Inflammatory macrophage (primary cell): Measurements from ENCODE around the gene NMNAT1.
"Not testable (repeated sequence)": the region's sequence is repeated elsewhere in the genome, so short reads cannot be mapped to it uniquely, and the experiment has no call there.

Experiments
- DNase-seq, 2 donors: peaks; one replicate each; pipeline ENCODE4 v3.0.0-alpha.2; 2020 to 2022

Gene NMNAT1

GRCh38 chr1:9922342-9922741, 20.9 kb upstream of the NMNAT1 start:
- DNase-seq = no peak

GRCh38 chr1:9927259-9927658, 16.0 kb upstream of the NMNAT1 start:
- no peak for DNase-seq

- no peak for DNase-seq
These were observed 13.6 kb upstream of the NMNAT1 start for GRCh38 chr1:9929431-9930385.

- DNase-seq = peak; percentile 41 to 61
These were observed 806 bp upstream of the NMNAT1 start for GRCh38 chr1:9942399-9942938.

GRCh38 chr1:9946315-9946714, 3.0 kb downstream of the NMNAT1 start:
- DNase-seq = no peak

- DNase-seq = no peak
These were observed 14.5 kb downstream of the NMNAT1 start for GRCh38 chr1:9957726-9958125.

- DNase-seq = no peak
These were observed 16.7 kb downstream of the NMNAT1 start for GRCh38 chr1:9960011-9960410.

- no peak for DNase-seq
These were observed 17.7 kb downstream of the NMNAT1 start for GRCh38 chr1:9960706-9961562.

GRCh38 chr1:9984253-9984652, 41.0 kb downstream of the NMNAT1 start:
- no peak for DNase-seq

GRCh38 chr1:9985001-9985400, 41.7 kb downstream of the NMNAT1 start:
- DNase-seq = no peak

GRCh38 chr1:9989773-9990172, 46.5 kb downstream of the NMNAT1 start:
- no peak for DNase-seq

GRCh38 chr1:9990944-9991343, 47.7 kb downstream of the NMNAT1 start:
- DNase-seq = peak; percentile 39 to 86

GRCh38 chr1:9992910-9993309, 49.6 kb downstream of the NMNAT1 start:
- DNase-seq = peak in 1 of 2 donors; percentile 10

- no peak for DNase-seq
These were observed 50.3 kb downstream of the NMNAT1 start for GRCh38 chr1:9993561-9994075.

GRCh38 chr1:9996624-9997582, 53.6 kb downstream of the NMNAT1 start, which contains the start of gene RBP7:
Gene RBP7, plus strand, starts transcription at chr1:9997228. Its CDS starts 31 bp downstream, at chr1:9997259.
- peak; percentile 23 to 58 for DNase-seq

- DNase-seq = no peak
These were observed 57.9 kb downstream of the NMNAT1 start for GRCh38 chr1:10001016-10001665.

GRCh38 chr1:10005248-10005647, 62.0 kb downstream of the NMNAT1 start:
- not testable (repeated sequence) for DNase-seq

- no peak for DNase-seq
These were observed 63.9 kb downstream of the NMNAT1 start for GRCh38 chr1:10007169-10007568.

GRCh38 chr1:10014016-10014415, 70.7 kb downstream of the NMNAT1 start:
- no peak for DNase-seq

- no peak for DNase-seq
These were observed 76.3 kb downstream of the NMNAT1 start for GRCh38 chr1:10019561-10019960.

- DNase-seq = no peak
These were observed 76.8 kb downstream of the NMNAT1 start for GRCh38 chr1:10020086-10020485.
